ENCODE results near the gene PDHX.

- TF ChIP-seq, protein P1, sequence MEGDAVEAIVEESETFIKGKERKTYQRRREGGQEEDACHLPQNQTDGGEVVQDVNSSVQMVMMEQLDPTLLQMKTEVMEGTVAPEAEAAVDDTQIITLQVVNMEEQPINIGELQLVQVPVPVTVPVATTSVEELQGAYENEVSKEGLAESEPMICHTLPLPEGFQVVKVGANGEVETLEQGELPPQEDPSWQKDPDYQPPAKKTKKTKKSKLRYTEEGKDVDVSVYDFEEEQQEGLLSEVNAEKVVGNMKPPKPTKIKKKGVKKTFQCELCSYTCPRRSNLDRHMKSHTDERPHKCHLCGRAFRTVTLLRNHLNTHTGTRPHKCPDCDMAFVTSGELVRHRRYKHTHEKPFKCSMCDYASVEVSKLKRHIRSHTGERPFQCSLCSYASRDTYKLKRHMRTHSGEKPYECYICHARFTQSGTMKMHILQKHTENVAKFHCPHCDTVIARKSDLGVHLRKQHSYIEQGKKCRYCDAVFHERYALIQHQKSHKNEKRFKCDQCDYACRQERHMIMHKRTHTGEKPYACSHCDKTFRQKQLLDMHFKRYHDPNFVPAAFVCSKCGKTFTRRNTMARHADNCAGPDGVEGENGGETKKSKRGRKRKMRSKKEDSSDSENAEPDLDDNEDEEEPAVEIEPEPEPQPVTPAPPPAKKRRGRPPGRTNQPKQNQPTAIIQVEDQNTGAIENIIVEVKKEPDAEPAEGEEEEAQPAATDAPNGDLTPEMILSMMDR (IDR thresholded peaks at IDR 0.05), result no peak
- no peak for TF ChIP-seq JUN (CRISPR knock-in tag; IDR thresholded peaks at IDR 0.05)
- TF ChIP-seq, protein P2, sequence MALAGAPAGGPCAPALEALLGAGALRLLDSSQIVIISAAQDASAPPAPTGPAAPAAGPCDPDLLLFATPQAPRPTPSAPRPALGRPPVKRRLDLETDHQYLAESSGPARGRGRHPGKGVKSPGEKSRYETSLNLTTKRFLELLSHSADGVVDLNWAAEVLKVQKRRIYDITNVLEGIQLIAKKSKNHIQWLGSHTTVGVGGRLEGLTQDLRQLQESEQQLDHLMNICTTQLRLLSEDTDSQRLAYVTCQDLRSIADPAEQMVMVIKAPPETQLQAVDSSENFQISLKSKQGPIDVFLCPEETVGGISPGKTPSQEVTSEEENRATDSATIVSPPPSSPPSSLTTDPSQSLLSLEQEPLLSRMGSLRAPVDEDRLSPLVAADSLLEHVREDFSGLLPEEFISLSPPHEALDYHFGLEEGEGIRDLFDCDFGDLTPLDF (CRISPR knock-in tag; IDR thresholded peaks at IDR 0.05), result no peak
- TF ChIP-seq ELF4 (CRISPR knock-in tag; IDR thresholded peaks at IDR 0.05; ENCODE audit: low read depth), result no peak
Observed at GRCh38 chr11:35003186-35003585, 86.8 kb downstream of the PDHX start.
